ENCODE results near the gene CAPN7.

- TF ChIP-seq POLR2AphosphoS5 (IDR thresholded peaks at IDR 0.05; ENCODE audit: borderline replicate concordance, low read depth, low read length) (no peak), EZH2 (IDR thresholded peaks at IDR 0.05) (no peak), FOXP2 (optimal IDR thresholded peaks at IDR 0.05; ENCODE audit: control extremely low read depth, extremely low read length, insufficient read depth) (no peak)
Measured at GRCh38 chr3:15258720-15259119, 52.7 kb downstream of the CAPN7 start.
